K562 (cell line): ENCODE data around the gene TSPAN13.

Source experiments
- PCBP1 ChIP-seq: fragments of 200-400 bp; formaldehyde crosslinking; IDR thresholded peaks from 2 replicates; pipeline ENCODE4 v1.6.1; 2018; ENCODE audit warnings: mild to moderate bottlenecking, low read depth, low read length; ENCODE audit not compliant: poor library complexity, severe bottlenecking
- TF ChIP-seq, protein P1 (sequence below): fragments of 250-450 bp; sonication (Bioruptor Pico); IDR thresholded peaks from 2 replicates; pipeline ENCODE4 v1.5.0; 2021

DNA sequence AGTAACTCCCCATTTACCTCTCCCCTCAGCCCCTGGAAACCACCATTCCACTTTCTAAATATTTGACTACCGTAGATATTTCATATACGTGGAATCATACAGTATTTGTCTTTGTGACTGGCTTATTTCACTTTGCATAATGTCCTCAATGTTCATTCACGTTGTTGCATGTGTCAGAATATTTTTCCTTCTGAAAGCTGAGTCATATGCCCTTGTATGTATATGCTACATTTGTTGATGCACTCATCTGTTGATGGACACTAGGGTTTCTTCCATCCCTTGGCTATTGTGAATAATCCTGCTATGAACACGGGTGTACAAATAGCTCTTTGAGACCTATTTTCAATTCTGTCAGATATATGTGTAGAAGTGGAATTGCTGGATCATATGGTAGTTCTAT lies 25.8 kb upstream of the TSPAN13 start:
- TF ChIP-seq, protein P1, sequence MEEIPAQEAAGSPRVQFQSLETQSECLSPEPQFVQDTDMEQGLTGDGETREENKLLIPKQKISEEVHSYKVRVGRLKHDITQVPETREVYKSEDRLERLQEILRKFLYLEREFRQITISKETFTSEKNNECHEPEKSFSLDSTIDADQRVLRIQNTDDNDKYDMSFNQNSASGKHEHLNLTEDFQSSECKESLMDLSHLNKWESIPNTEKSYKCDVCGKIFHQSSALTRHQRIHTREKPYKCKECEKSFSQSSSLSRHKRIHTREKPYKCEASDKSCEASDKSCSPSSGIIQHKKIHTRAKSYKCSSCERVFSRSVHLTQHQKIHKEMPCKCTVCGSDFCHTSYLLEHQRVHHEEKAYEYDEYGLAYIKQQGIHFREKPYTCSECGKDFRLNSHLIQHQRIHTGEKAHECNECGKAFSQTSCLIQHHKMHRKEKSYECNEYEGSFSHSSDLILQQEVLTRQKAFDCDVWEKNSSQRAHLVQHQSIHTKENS = no peak
- TF ChIP-seq PCBP1 = no peak
